ENCODE results near the gene RNF141.

The RNF141 gene

GRCh38 chr11:10505278-10506007, 35.5 kb downstream of the RNF141 start:
- TF ChIP-seq CTCF (conservative IDR thresholded peaks at IDR 0.05; ENCODE audit: low read depth, low read length), result no peak
- no peak overlapping the region for H3K4me3 ChIP-seq (ENCODE audit: low read depth, low read length)
- DNase-seq (ENCODE audit: low read depth), result peak; percentile 7

GRCh38 chr11:10504490-10504889, 36.5 kb downstream of the RNF141 start:
- no peak for TF ChIP-seq CTCF (conservative IDR thresholded peaks at IDR 0.05; ENCODE audit: low read depth, low read length)
- no peak for DNase-seq (ENCODE audit: low read depth)
- H3K4me3 ChIP-seq (ENCODE audit: low read depth, low read length), result no peak overlapping the region

GRCh38 chr11:10503777-10504480, 37.1 kb downstream of the RNF141 start:
- no peak for TF ChIP-seq CTCF (conservative IDR thresholded peaks at IDR 0.05; ENCODE audit: low read depth, low read length)
- no peak overlapping the region for H3K4me3 ChIP-seq (ENCODE audit: low read depth, low read length)
- no peak for DNase-seq (ENCODE audit: low read depth)

- DNase-seq (ENCODE audit: low read depth), result no peak
- no peak for TF ChIP-seq CTCF (conservative IDR thresholded peaks at IDR 0.05; ENCODE audit: low read depth, low read length)
- no peak overlapping the region for H3K4me3 ChIP-seq (ENCODE audit: low read depth, low read length)
Observed at GRCh38 chr11:10503221-10503620, 37.8 kb downstream of the RNF141 start.

- H3K4me3 ChIP-seq (ENCODE audit: low read depth, low read length), result no peak overlapping the region
- DNase-seq (ENCODE audit: low read depth), result no peak
- TF ChIP-seq CTCF (conservative IDR thresholded peaks at IDR 0.05; ENCODE audit: low read depth, low read length), result no peak
Observed at GRCh38 chr11:10502770-10503169, 38.2 kb downstream of the RNF141 start.

GRCh38 chr11:10502065-10502680, 38.8 kb downstream of the RNF141 start:
- TF ChIP-seq CTCF (conservative IDR thresholded peaks at IDR 0.05; ENCODE audit: low read depth, low read length), result no peak
- H3K4me3 ChIP-seq (ENCODE audit: low read depth, low read length), result no peak overlapping the region
- no peak for DNase-seq (ENCODE audit: low read depth)

Measured in choroid plexus epithelial cell (primary cell).